RCC 7860 (cell line): ENCODE measurements around the gene RPS6KL1.

Source experiments
- DNase-seq: peaks from one replicate; pipeline ENCODE4 v3.0.0-alpha.2; 2015; ENCODE audit warnings: low spot score
- FAIRE-seq: peaks from 2 replicates; lab custom pipeline; 2012; peaks lifted over from hg19 to GRCh38; lab: Jason Lieb, UNC

RPS6KL1 gene

GRCh38 chr14:74952697-74953484 is 29.8 kb upstream of the RPS6KL1 start:
- FAIRE-seq = no peak
- DNase-seq = no peak

GRCh38 chr14:74952180-74952665 is 29.2 kb upstream of the RPS6KL1 start:
- no peak for DNase-seq
- no peak for FAIRE-seq

- DNase-seq (no peak), FAIRE-seq (no peak)
Observed at GRCh38 chr14:74951443-74952179, 28.6 kb upstream of the RPS6KL1 start.

- no peak for FAIRE-seq
- no peak for DNase-seq
Observed at GRCh38 chr14:74950795-74951442, 27.9 kb upstream of the RPS6KL1 start.

- no peak for FAIRE-seq
- DNase-seq = no peak
Observed at GRCh38 chr14:74949859-74950573, 27.0 kb upstream of the RPS6KL1 start.

- no peak for FAIRE-seq
- no peak for DNase-seq
Observed at GRCh38 chr14:74949191-74949601, 26.1 kb upstream of the RPS6KL1 start.

- DNase-seq = no peak
Observed at GRCh38 chr14:74948228-74949175, 25.4 kb upstream of the RPS6KL1 start.

GRCh38 chr14:74947353-74948227 is 24.5 kb upstream of the RPS6KL1 start:
- FAIRE-seq = no peak
- DNase-seq = no peak

More at GRCh38 chr14:74948228-74949175, 25.4 kb upstream of the RPS6KL1 start:
- FAIRE-seq = no peak

- no peak for FAIRE-seq
Observed at GRCh38 chr14:74946659-74947281, 23.7 kb upstream of the RPS6KL1 start.

GRCh38 chr14:74945852-74946658 is 23.0 kb upstream of the RPS6KL1 start:
- no peak for FAIRE-seq
- peak; percentile 28 for DNase-seq

More at GRCh38 chr14:74946659-74947281, 23.7 kb upstream of the RPS6KL1 start:
- DNase-seq = no peak

- DNase-seq = no peak
- no peak for FAIRE-seq
Observed at GRCh38 chr14:74945261-74945851, 22.3 kb upstream of the RPS6KL1 start.

- no peak for FAIRE-seq
- no peak for DNase-seq
Observed at GRCh38 chr14:74942608-74943007, 19.5 kb upstream of the RPS6KL1 start.

- FAIRE-seq = no peak
- DNase-seq = no peak
Observed at GRCh38 chr14:74942181-74942580, 19.1 kb upstream of the RPS6KL1 start.

GRCh38 chr14:74941676-74942097 is 18.6 kb upstream of the RPS6KL1 start:
- DNase-seq = no peak
- no peak for FAIRE-seq

GRCh38 chr14:74940956-74941565 is 18.0 kb upstream of the RPS6KL1 start:
- no peak for FAIRE-seq
- DNase-seq = no peak
